Measurements from ENCODE around the gene CARD9. TPM values are rescaled to one million over a fixed set of nuclear protein-coding genes. Genes with fewer than 3 reads are reported as not detected.

CARD9 gene
- polyA plus RNA-seq, 1 of the 3 experiments (the other 2 are of a cell fraction) = 1.1 TPM

GRCh38 chr9:136422876-136423275 lies 49.4 kb upstream of the CARD9 start:
- Histone ChIP-seq H3K9ac (no peak overlapping the region), H3K9me3 (no peaks in the 10 kb centered on the region), H4K20me1 (ENCODE audit: insufficient read depth) (no peaks in the 10 kb centered on the region), H2AFZ (ENCODE audit: low read depth) (no peak overlapping the region), H3F3A (replicated peaks; ENCODE audit: insufficient read depth) (peaks cover 12% of the 10 kb centered on the region), H3K4me3 (ENCODE audit: low read depth in 2 of 2, low read length in 1 of 2) (no peak overlapping the region), H3K9me2 (no peaks in the 10 kb centered on the region), H3K4me1 (ENCODE audit: control insufficient read depth in 1 of 2, insufficient read depth in 2 of 2, low read depth in 1 of 2, low read length in 1 of 2) (no peaks in the 10 kb centered on the region), H3K79me2 (ENCODE audit: insufficient read depth) (no peaks in the 10 kb centered on the region), H3K27me3 (ENCODE audit: insufficient read depth) (no peaks in the 10 kb centered on the region), H3K27ac (ENCODE audit: low read depth in 2 of 2, low read length in 1 of 2) (no peak overlapping the region), H3K36me3 (replicated peaks in 1 of 2; ENCODE audit: control insufficient read depth in 1 of 2, insufficient read depth in 2 of 2, low read length in 1 of 2) (peaks cover 21 to 49% of the 10 kb centered on the region in 2 experiments), H3K4me2 (no peak overlapping the region)
- CTCF ChIA-PET = no interaction called here
- TF ChIP-seq REST (IDR thresholded peaks at IDR 0.05; ENCODE audit: low read depth, low read length) (no peak), GATA2 (CRISPR knock-in tag; IDR thresholded peaks at IDR 0.05) (no peak), FOXJ3 (CRISPR knock-in tag; IDR thresholded peaks at IDR 0.05) (no peak), TEAD4 (IDR thresholded peaks at IDR 0.05; ENCODE audit: borderline replicate concordance, insufficient read depth) (no peak), ZBTB33 (IDR thresholded peaks at IDR 0.05; ENCODE audit: borderline replicate concordance, low read depth) (no peak), RCOR1 (IDR thresholded peaks at IDR 0.05; ENCODE audit: low read length) (no peak), RAD21 (IDR thresholded peaks at IDR 0.05; ENCODE audit: low read length) (no peak), SMC3 (IDR thresholded peaks at IDR 0.05; ENCODE audit: low read depth, low read length) (no peak), NFIC (IDR thresholded peaks at IDR 0.05; ENCODE audit: borderline replicate concordance) (no peak), EZH2phosphoT487 (IDR thresholded peaks at IDR 0.05; ENCODE audit: borderline replicate concordance, low read depth) (no peak), NRF1 (IDR thresholded peaks at IDR 0.05; ENCODE audit: low read depth, low read length) (no peak), USF2 (IDR thresholded peaks at IDR 0.05; ENCODE audit: borderline replicate concordance, low read depth, low read length) (no peak), USF1 (IDR thresholded peaks at IDR 0.05; ENCODE audit: borderline replicate concordance, low read depth) (no peak), YY1 (IDR thresholded peaks at IDR 0.05; ENCODE audit: low read depth) (no peak), FOXM1 (IDR thresholded peaks at IDR 0.05; ENCODE audit: low read depth) (no peak), GABPA (IDR thresholded peaks at IDR 0.05; ENCODE audit: low read depth) (no peak), POLR2AphosphoS5 (IDR thresholded peaks at IDR 0.05; ENCODE audit: low read depth, low read length) (no peak)
- DNase-seq = no peak
- WGBS (ENCODE audit: low lambda C conversion rate) = 90% methylated on average over 5 of the region's 26 CpGs
- POLR2A ChIA-PET = no interaction called here

Data from SK-N-SH (cell line).